ENCODE data around the gene PSMG3. TPM values are rescaled to one million over a fixed set of nuclear protein-coding genes. Genes with fewer than 3 reads are reported as not detected.

The PSMG3 gene
- total RNA-seq, 3 donors from 2014 or later (not counting 1 experiment from before 2014, with no cell fraction given): 19.0 to 21.4 (median 20.5) TPM

GRCh38 chr7:1602386-1602785 is 32.6 kb upstream of the PSMG3 start:
- no peak overlapping the region for H3K4me3 Mint-ChIP-seq
- Histone ChIP-seq H3K27me3 (ENCODE audit: control insufficient read depth, insufficient read depth, low read length) (no peaks in the 10 kb centered on the region), H3K27ac (ENCODE audit: low read length) (no peak overlapping the region), H3K36me3 (ENCODE audit: control insufficient read depth, insufficient read depth, low read length) (no peaks in the 10 kb centered on the region), H3K4me3 (ENCODE audit: low read length) (no peak overlapping the region), H3K4me1 (ENCODE audit: control insufficient read depth, insufficient read depth, low read length) (no peaks in the 10 kb centered on the region), H3K9me3 (ENCODE audit: control insufficient read depth, insufficient read depth, low read length) (no peaks in the 10 kb centered on the region)
- H3K36me3 Mint-ChIP-seq: no peaks in the 10 kb centered on the region
- no peaks in the 10 kb centered on the region for H3K4me1 Mint-ChIP-seq
- no peak overlapping the region for H3K27ac Mint-ChIP-seq
- 89% methylated on average over 15 of the region's 15 CpGs for WGBS (ENCODE audit: insufficient coverage)
- intact Hi-C loops (cut with micrococcal nuclease): no loop called here
- no peaks in the 10 kb centered on the region for H3K9me3 Mint-ChIP-seq
- peaks cover 0 to 4% of the 10 kb centered on the region in 2 donors for H3K27me3 Mint-ChIP-seq (ENCODE audit: low read depth in 2 of 2)
- ATAC-seq: no peak
- TF ChIP-seq, protein P1, sequence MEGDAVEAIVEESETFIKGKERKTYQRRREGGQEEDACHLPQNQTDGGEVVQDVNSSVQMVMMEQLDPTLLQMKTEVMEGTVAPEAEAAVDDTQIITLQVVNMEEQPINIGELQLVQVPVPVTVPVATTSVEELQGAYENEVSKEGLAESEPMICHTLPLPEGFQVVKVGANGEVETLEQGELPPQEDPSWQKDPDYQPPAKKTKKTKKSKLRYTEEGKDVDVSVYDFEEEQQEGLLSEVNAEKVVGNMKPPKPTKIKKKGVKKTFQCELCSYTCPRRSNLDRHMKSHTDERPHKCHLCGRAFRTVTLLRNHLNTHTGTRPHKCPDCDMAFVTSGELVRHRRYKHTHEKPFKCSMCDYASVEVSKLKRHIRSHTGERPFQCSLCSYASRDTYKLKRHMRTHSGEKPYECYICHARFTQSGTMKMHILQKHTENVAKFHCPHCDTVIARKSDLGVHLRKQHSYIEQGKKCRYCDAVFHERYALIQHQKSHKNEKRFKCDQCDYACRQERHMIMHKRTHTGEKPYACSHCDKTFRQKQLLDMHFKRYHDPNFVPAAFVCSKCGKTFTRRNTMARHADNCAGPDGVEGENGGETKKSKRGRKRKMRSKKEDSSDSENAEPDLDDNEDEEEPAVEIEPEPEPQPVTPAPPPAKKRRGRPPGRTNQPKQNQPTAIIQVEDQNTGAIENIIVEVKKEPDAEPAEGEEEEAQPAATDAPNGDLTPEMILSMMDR (IDR thresholded peaks at IDR 0.05): no peak
- DNase-seq: no peak

DNA sequence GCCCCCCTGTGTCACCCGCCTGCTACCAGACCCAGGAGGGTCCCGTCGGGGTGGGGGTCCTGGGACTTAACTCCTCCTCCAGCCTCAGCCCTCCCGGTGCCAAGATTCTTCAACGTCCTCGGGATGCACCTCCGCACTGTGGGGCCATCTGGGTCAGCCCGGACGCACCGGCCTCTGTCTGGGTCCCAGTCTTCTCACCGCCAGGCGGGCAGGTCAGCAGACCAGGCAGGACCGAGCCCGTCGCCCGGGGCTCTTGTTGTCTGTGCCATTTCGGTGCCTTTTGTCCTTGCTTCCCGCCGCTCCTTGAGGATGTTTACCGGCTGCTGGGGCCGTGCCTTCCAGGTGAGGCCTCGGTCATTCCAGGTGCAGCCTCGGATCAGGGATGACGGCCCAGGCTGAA is 32.1 kb upstream of the PSMG3 start:
- Histone ChIP-seq H3K27me3 (ENCODE audit: control insufficient read depth, insufficient read depth, low read length) (no peaks in the 10 kb centered on the region), H3K9me3 (ENCODE audit: control insufficient read depth, insufficient read depth, low read length) (no peaks in the 10 kb centered on the region), H3K4me1 (ENCODE audit: control insufficient read depth, insufficient read depth, low read length) (no peaks in the 10 kb centered on the region), H3K27ac (ENCODE audit: low read length) (no peak overlapping the region), H3K4me3 (ENCODE audit: low read length) (no peak overlapping the region), H3K36me3 (ENCODE audit: control insufficient read depth, insufficient read depth, low read length) (no peaks in the 10 kb centered on the region)
- ATAC-seq (no peak), DNase-seq (no peak)
- Mint-ChIP-seq H3K4me3 (no peak overlapping the region), H3K4me1 (no peaks in the 10 kb centered on the region), H3K9me3 (no peaks in the 10 kb centered on the region), H3K27me3 (ENCODE audit: low read depth in 2 of 2) (peaks cover 0 to 2% of the 10 kb centered on the region in 2 donors), H3K36me3 (no peaks in the 10 kb centered on the region), H3K27ac (no peak overlapping the region)
- WGBS (ENCODE audit: insufficient coverage): 90% methylated on average over 24 of the region's 24 CpGs
- TF ChIP-seq, protein P1 (IDR thresholded peaks at IDR 0.05): no peak
- intact Hi-C loops (cut with micrococcal nuclease): no loop called here

DNA sequence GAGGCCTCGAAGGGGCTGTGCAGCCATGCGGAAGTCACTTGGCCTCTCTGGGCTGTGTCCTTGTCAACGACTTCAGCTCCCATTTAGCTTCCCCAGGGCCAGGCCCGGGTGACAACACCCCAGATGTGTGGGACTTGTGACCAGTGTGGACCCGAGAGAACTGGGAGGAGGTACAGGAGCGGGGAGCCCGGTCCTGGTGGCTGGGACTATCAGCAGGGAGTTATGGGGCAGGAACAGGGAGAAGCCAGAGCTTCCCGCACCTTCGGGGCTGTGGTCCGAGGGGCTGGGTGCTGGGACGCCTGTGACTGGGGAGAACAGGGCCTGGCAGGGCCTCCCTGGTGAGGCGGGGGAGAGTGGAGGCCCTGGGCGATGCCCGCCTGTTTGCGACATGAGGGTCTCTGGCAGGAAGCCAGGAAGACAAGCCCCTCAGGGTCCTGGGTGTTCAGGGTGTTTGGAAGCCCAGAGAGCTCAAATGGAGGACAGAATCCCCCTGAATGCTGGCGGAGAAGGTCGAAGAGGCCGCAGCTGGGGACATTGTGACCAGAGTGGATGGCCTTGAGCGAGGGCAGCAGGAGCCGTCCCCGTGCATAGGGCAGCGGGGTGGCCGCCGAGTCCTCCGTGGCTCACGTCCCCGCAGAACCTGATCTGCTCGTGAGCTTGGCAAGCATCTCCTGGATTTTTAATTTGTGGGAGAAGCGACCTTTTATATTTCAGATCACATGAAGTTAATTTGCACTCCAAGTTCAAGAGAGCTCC is 30.0 kb upstream of the PSMG3 start:
- no peaks in the 10 kb centered on the region for H3K4me1 Mint-ChIP-seq
- DNase-seq (no peak), ATAC-seq (no peak)
- no peak overlapping the region for H3K4me3 Mint-ChIP-seq
- TF ChIP-seq, protein P1 (IDR thresholded peaks at IDR 0.05): no peak
- no peaks in the 10 kb centered on the region for H3K9me3 ChIP-seq (ENCODE audit: control insufficient read depth, insufficient read depth, low read length)
- H3K9me3 Mint-ChIP-seq: no peaks in the 10 kb centered on the region
- no peaks in the 10 kb centered on the region for H3K36me3 Mint-ChIP-seq
- no peak overlapping the region for H3K4me3 ChIP-seq (ENCODE audit: low read length)
- no peaks in the 10 kb centered on the region for H3K36me3 ChIP-seq (ENCODE audit: control insufficient read depth, insufficient read depth, low read length)
- H3K27ac Mint-ChIP-seq: no peak overlapping the region
- peaks cover 0 to 5% of the 10 kb centered on the region in 2 donors for H3K27me3 Mint-ChIP-seq (ENCODE audit: low read depth in 2 of 2)
- H3K4me1 ChIP-seq (ENCODE audit: control insufficient read depth, insufficient read depth, low read length): no peaks in the 10 kb centered on the region
- H3K27me3 ChIP-seq (ENCODE audit: control insufficient read depth, insufficient read depth, low read length): no peaks in the 10 kb centered on the region
- 90% methylated on average over 29 of the region's 29 CpGs for WGBS (ENCODE audit: insufficient coverage)
- intact Hi-C loops (cut with micrococcal nuclease): no loop called here
- no peak overlapping the region for H3K27ac ChIP-seq (ENCODE audit: low read length)
